Kidney capillary endothelial cell (primary cell): ENCODE data around the gene LEPR.
A peak's percentile ranks its signal among the peaks of the same experiment; 100 is the strongest.
"Not testable (repeated sequence)": the region's sequence is repeated elsewhere in the genome, so short reads cannot be mapped to it uniquely, and the experiment has no call there.

ENCODE experiments used
- DNase-seq: peaks from one replicate; pipeline ENCODE4 v3.0.0-alpha.2; 2018; ENCODE audit warnings: low spot score

LEPR gene, protein sequence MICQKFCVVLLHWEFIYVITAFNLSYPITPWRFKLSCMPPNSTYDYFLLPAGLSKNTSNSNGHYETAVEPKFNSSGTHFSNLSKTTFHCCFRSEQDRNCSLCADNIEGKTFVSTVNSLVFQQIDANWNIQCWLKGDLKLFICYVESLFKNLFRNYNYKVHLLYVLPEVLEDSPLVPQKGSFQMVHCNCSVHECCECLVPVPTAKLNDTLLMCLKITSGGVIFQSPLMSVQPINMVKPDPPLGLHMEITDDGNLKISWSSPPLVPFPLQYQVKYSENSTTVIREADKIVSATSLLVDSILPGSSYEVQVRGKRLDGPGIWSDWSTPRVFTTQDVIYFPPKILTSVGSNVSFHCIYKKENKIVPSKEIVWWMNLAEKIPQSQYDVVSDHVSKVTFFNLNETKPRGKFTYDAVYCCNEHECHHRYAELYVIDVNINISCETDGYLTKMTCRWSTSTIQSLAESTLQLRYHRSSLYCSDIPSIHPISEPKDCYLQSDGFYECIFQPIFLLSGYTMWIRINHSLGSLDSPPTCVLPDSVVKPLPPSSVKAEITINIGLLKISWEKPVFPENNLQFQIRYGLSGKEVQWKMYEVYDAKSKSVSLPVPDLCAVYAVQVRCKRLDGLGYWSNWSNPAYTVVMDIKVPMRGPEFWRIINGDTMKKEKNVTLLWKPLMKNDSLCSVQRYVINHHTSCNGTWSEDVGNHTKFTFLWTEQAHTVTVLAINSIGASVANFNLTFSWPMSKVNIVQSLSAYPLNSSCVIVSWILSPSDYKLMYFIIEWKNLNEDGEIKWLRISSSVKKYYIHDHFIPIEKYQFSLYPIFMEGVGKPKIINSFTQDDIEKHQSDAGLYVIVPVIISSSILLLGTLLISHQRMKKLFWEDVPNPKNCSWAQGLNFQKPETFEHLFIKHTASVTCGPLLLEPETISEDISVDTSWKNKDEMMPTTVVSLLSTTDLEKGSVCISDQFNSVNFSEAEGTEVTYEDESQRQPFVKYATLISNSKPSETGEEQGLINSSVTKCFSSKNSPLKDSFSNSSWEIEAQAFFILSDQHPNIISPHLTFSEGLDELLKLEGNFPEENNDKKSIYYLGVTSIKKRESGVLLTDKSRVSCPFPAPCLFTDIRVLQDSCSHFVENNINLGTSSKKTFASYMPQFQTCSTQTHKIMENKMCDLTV

DNA sequence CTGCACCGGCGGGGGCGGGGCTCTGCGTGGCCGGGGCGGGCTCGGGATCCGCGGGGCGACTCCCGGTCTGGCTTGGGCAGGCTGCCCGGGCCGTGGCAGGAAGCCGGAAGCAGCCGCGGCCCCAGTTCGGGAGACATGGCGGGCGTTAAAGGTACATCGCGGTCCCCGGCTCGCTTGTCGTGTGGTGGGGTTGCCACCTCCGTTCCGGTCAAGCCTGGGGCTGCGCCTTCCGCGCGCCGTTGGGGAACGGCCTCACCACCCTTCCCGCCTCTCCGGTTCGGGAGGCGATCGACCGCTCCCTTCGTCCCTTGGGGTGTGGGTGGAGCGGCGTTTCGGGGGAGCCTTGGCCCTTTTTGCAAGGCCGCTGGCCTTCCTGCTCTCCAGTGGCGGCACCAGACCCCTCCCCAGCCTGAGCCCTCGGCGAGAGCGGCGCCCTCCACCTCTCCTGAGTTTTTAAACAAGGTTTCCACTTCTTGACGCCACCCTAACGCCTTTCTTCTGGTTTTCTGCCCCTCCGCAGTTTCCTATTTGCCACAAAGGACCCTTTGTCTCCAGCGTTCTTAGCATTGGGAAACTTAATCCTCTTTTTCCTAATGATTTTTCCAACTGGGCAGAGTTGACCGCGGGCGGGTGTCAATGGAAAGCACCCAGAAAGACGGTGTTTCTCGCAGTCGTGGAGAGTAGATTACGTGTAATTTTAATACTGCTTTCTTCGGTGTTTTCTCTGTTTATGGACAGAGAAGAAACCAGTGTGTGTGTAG, at the start of gene LEPR, which contains the start of gene LEPROT:
Gene LEPR, plus strand, starts transcription at position 79 of the 761 bp plus-strand sequence. CDS start 144,898 bp downstream, outside the sequence.
Gene LEPROT, plus strand, starts transcription at position 79 of the 761 bp plus-strand sequence. Its CDS starts 57 bp downstream, at position 136.
- DNase-seq, result no peak

DNA sequence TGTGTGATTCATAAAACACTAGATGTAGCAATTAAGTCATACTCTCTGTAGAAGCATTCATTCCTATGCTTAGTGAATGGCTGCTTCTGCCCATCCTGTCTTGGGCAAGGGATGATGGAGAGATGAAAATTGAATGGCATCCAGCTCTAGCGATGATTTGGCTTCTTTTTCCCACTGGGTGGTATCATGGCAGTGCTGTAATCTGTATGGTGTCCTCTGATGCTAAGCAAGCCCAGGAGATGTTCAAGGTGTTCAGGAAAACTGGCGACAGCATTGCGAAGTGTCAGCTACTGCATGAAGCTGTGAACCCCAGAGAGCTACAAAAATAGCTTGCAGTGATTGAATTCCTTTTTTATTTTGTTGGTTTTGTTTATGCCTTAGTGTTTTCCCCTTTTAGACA, 48.9 kb upstream of the LEPR start:
- no peak for DNase-seq

DNA sequence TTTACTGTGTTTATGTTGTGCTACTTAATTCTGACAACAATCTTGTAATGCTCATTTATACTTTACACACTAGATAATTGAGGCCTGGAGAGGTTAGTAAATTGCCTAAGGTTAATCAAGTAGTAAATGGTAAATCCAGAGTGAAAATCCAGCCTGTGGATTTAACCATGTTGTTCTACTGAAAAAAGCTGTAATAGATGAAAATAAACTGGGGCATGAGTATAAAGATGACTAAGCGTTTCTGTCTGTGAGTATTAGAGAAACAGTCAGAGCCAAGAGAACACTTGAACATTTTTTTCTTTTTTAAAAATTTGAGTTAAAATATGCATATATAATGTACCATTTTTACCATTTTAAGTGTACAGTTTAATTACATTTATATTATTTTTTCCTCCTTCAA, 47.9 kb upstream of the LEPR start:
- DNase-seq, result no peak

DNA sequence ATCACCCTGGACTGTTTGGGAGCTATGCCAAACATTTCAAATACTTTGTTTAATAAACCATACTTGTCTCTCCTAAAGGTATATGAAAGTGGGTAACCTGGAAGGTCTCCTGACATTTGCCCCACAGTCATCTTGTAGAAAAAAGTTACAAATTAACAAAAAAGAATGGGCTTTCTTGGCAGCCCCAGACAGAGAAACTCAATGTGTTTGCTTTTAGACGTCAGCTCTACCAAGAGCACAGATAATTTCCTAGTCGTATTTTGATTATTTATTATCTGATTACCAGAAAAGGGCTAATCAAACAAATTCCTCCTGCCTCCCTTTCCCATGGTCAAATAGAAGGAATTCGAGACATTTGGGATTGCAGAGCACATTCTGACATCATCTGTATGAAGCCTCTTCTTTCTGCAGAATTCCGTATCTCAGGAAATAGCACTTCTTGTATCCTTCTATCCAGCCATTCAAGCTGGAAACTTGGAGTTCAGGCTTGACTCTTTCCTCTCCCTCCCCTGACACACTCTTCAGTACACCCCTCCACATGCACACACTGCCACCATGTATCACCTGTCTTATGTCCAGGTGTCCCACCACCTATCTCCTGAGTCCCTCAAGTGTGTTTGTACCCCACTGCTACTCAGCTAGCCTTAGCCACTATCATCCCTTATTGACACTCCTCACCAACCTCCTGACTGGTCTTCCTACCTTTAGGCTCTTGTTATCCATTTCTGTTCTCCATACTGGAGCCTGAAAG, 42.8 kb upstream of the LEPR start:
- no peak for DNase-seq

DNA sequence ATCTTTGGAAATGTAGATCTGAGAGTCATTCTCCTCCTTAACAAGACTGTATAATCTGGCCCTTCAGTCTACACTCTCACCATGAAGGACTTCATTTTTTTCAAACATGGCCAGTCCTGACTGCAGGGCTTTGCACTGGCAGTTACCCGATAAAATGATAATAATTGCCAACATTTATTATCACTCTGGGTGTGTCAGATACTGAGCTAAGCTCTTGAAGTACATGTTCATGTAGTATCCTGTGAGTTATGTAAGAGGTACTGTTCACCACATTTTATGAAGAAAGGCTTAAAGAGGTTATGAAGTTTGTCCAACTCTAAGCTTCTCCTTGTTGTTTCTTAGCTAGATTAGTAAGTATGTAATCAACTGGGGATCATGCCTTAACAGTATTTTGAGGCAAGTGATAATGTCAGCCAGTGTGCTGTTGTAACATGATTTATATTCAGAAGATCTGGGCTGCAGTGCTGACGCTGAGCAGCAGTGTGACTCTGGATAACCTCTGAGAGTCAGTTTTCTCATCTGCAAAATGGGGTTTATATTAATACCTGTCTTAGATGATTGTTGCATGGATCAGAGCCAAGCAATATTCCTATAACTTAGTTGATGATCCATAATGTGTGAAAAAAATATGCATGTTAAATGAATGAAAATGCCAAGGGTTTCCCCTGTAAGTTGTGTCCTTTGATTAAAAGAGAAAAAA, 42.1 kb upstream of the LEPR start:
- DNase-seq, result no peak

DNA sequence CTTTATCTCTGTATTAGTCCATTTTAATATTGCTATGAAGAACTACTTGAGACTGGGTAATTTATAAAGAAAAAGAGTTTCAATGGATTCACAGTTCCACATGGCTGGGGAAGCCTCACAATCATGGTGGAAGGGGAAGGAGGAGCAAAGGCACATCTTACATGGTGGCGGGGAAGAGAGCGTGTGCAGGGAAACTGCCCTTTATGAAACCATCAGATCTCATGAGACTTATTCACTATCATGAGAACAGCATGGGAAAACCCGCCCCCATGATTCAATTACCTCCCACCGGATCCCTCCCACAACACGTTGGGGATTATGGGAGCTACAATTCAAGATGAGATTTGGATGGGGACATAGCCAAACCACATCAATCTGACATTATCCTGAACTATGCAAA, 36.0 kb upstream of the LEPR start:
- DNase-seq, result not testable (repeated sequence)

DNA sequence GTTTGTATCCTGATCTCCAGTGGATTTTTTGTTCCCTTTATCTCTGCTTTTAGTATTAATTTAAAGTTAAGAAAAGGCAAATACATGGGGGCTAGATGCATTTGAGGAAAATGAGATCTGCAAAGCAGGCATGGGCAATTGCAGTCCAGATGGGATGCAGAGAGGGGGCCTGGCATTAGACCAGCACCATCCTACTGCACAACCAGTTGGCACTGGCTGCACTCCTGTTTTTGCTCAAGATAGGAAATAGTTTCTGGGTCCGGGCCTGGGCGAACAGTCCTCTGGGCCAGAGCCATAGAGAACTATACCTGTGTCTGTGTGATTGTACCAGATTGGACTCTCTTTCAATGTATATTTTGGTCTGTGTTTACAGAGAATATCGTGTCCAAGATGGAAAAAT, 34.0 kb upstream of the LEPR start:
- no peak for DNase-seq

DNA sequence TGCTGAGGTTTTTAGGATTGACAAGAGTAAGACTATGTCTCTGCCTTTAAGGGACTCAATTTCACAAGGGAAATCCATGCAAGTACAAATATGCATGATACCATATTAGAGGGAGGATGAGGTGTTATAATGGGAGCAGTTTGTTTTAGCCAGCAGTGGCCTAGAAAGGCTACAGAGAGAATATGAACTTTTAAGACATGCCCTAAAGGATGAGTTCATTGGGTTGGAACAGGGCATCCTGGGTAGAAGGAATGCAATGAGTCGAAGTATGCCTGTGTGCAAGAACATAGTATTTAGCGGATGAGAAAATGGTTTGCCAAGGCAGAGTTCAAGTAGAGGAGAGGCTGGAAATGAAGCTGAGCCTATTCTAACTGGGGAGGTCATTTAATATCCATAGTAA, 32.6 kb upstream of the LEPR start:
- DNase-seq, result no peak

DNA sequence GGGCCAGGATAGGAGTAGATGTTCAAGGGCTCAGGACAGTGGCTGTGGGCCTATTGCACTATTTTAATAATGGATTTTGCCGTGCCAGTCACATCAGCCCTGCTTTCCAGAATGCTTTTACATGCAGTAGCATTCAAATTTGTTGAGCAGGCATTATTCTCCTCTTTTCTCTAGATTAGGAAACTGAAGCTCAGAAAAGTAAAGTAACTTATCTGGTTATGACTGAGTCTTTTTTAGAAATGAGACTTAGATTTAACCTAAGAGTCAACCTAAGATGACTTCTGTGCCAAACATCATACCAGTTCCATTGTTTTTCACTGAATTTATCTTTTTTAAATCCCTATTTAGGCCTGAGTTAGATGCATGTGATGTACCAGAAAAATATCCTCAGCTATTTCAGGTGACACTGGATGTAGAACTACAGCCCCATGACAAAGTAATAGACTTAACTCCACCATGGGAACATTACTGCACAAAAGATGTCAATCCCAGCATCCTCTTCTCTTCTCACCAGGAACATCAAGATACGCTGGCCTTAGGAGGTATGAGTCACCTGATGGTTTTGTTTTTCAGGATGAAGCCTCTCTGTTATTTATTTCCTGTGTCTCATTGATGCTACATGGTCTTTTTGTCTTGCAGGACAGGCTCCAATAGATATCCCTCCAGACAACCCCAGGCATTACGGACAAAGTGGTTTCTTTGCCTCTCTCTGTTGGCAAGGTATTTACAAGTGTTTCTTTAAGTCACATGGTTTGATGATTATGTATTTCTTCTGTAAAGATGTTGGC, 31.4 kb upstream of the LEPR start:
- DNase-seq, result peak; percentile 30

DNA sequence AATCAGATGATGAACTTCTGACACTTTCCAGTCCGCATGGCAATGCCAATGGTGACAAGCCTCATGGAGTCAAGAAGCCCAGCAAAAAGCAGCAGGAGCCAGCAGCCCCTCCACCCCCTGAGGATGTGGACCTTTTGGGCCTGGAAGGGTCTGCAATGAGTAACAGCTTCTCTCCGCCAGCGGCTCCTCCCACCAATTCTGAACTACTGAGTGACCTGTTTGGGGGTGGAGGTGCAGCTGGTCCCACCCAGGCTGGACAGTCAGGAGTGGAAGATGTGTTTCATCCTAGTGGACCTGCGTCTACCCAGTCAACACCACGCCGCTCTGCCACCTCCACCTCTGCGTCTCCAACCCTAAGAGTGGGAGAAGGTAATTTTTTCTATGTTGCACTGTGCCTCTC, 28.0 kb upstream of the LEPR start:
- DNase-seq, result no peak

DNA sequence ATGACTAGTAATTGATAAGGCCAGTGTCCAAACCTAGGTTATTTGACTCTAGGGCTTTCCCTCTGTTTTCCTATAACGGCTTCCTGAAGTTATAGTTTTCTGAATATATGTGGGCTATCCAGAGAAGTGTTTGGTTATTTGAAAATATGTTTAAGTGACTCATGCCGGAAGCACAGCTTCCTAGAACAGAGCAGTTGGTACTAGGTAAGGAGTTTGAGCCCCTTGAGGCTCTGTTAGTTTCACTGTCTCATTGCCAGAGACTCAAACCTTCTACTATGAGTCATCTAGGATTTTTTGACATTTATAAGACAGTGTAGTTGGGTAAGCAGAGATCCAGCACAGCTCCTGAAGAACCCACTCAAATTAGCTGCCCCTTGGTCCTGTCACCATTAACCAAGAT, 27.1 kb upstream of the LEPR start:
- peak; percentile 66 for DNase-seq

DNA sequence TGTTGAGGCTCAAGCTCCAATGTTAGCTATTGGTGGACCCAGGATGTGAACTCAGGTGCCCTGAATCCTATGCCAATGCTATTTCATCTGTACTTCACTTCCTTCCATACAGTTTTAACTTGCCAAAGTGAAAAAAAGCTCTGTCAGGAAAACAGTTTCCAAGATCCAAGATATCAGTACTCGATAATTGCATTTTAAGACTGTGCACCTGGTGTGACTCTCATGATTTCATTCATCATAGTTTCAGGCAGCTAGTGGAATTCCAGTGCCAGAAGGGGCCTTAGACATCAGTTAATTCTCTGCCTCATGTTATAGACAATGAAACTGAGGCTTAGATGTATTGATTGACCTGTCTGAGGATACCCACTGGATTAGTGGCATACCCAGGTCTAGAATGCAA, 26.5 kb upstream of the LEPR start:
- DNase-seq, result no peak

DNA sequence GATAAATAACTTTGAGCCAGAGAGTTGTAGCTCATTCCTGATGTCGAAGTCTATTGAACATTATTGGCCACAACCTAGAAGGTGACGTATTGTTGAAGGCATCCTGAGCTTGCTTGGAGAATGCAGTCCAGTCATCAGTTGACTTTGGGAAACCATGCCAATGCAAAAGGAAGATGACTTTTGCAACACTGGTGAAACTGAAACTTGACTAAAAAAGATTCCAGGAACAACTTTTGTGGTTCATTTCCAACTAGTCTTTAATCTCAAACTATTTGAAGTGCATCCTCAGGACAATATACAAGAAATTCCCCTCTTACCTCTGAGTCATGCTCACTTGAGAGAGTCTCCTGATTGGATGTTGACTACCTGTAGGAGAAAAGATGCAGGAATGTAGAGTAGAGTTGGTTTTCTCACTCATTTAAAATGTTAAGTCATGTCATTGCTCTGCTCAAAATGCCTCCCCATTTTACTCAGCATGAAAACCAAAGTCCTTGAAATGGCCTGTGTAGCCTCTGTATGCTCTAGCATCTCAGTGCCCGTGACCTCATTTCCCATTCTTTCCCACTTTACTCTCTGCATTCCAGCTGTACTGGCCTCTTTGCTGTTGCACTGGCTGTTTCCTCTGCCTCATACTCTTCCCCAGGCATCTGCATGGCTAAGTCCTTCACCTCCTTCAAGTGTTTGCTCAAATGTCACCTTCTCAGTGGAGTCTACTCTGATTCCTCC, 24.4 kb upstream of the LEPR start:
- DNase-seq, result no peak

DNA sequence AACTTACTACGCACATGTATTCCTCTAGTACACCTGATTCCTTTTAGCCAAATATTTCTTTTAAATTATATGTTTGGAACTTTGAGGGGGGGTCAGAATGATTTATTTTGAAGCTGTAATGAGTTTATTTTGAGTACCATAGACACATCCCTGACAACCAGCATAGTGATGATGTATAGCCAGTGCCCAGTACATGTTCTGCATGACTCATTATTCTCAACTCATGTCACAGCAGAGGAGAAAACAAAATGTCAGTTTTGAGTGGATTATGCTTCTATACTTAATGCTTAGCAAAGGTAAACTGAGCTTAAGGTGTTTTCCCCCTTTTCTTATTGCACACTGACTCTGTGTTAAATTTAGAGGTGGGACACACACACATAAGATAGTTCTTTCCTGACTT, 22.4 kb upstream of the LEPR start:
- no peak for DNase-seq

DNA sequence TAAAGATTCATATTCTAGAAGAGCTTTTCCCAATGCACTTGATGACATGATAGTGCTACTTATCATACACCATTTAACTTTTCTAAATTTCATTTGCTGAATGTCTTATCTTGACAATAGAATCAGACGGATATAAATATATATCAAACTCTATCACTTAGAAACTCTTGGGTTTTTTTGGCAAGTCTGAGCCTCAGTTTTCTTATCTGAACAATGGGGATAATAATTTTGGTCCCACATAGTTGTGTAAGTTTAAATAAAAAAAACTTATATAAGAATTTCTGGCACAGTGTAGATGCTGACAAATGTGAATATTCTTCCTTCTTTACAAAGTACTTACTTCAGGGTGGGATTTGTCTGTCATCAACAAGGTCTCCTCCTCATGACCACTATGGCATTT, 21.5 kb upstream of the LEPR start:
- DNase-seq, result no peak

DNA sequence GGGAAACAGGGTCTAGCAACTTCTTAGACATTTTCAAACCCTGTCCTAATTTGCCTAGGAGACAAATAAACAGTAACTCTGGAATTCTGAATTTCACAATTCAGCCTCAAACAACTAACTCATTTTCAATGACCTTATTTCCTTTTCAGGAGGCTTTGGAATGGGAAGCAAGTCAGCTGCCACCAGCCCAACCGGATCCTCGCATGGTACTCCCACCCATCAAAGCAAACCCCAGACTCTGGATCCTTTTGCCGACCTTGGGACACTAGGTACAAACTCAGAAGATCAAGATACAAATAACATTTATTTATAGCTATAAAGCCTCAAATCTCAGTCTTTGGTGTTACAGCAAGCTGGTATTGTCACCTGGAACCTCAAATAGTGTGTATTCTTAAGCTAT, 18.9 kb upstream of the LEPR start:
- DNase-seq, result no peak

DNA sequence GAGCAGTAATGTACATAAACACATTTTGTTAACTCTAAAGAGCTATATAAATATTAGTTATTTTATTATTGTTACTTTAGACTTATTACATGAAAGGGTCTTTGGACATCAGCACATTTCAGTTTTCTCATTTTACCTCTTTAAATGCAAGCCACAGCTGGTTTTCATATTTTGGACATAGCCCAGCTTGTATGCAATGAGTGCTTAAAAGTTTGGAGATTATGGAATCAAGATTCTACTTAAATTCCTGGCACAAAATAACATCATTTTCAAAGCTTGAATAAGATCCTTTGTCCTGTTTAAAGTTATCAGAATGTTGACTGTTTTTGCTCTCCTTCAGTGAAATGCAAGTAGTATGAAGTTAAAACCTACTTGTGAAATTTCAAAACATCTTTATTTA, 15.5 kb upstream of the LEPR start:
- no peak for DNase-seq

DNA sequence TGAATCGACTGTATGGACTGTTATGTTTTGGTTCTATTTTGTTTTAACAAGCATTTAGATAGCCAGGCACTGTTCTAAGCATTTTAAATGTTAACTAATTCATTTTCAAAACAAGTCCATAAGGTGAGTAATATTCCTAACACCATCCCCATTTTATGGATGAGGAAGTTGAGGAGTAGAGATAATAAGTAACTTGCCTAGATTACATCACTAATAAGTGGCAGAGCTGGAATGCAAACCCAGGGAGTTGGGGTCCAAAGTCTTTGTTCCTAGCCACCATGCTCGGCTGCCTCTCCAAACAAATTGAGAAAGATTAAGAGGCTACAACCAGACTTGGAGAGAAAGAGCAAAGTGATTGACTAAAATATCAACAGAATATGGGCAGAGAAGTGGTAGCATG, 12.6 kb upstream of the LEPR start:
- no peak for DNase-seq

DNA sequence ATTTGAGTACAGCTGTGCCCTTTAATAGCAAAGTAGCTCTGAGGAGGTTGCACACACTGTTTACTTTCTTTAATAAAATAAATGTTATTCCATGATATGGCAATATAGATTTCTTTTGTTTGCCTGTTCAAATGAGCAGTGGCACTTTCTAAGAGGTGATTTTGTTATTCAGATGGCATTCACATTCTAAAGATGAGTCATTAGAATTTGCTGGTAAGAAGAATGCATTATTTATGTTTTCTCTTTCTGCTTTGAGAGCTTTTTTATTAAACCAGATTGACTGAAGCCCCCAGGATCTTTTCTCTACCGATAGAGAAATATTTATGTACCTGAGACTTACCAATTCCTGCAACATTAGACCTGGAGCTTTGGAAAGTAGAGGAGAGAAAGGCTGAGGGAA, 11.2 kb upstream of the LEPR start:
- DNase-seq, result no peak
